ENCODE results near the gene PLN.

DNA sequence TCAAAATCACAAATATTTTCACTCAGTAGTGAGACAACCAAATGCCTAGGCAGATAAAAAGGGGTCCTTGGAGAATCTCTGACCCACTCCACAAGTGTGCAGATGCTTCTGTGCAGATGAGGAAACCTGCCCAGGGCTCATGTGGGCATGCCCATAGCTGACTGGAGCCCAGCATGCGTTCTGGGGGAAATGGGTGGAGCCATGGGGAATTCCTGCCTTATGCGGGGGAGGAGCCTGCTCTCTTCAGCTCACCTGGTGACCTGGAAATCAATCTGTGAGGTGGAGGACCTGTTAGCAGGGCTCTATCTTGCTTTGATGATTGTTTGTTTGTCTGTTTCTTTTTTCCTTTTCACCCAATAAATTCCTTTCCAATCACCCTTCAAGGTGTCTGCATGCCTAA is 23.4 kb upstream of the PLN start:
- no peak for TF ChIP-seq POLR2A (IDR thresholded peaks at IDR 0.05)
- TF ChIP-seq, protein P1, sequence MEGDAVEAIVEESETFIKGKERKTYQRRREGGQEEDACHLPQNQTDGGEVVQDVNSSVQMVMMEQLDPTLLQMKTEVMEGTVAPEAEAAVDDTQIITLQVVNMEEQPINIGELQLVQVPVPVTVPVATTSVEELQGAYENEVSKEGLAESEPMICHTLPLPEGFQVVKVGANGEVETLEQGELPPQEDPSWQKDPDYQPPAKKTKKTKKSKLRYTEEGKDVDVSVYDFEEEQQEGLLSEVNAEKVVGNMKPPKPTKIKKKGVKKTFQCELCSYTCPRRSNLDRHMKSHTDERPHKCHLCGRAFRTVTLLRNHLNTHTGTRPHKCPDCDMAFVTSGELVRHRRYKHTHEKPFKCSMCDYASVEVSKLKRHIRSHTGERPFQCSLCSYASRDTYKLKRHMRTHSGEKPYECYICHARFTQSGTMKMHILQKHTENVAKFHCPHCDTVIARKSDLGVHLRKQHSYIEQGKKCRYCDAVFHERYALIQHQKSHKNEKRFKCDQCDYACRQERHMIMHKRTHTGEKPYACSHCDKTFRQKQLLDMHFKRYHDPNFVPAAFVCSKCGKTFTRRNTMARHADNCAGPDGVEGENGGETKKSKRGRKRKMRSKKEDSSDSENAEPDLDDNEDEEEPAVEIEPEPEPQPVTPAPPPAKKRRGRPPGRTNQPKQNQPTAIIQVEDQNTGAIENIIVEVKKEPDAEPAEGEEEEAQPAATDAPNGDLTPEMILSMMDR (IDR thresholded peaks at IDR 0.05), result no peak

Measured in prostate gland (tissue), 2 donors.